Lower leg skin (tissue), 4 donors: ENCODE results near the gene LOXHD1. TPM values are rescaled to one million over a fixed set of nuclear protein-coding genes. Genes with fewer than 3 reads are reported as not detected.

Experiments used
- DNase-seq, 2 donors: peaks; one replicate each; pipeline ENCODE4 v3.0.0-alpha.2; 2019; ENCODE audit warnings: low spot score in 2 of 2
- H3K4me3 ChIP-seq: fragments of 200-600 bp; sonication (generic); 2 replicates; pipeline ENCODE4 v1.5.1; 2017; ENCODE audit warnings: mild to moderate bottlenecking, low read depth; ENCODE audit not compliant: poor library complexity, severe bottlenecking
- POLR2A ChIP-seq, 2 donors: fragments of 450-650 bp; IDR thresholded peaks; one replicate each; pipeline ENCODE4 v1.6.1; 2016 to 2017; ENCODE audit warnings: antibody characterized with exemption in 2 of 2, mild to moderate bottlenecking in 1 of 2, moderate library complexity in 1 of 2
- WGBS, 2 donors: methylation state at CpG; one replicate each; pipeline ENCODE4 v1.1.5; 2018; 5-methylcytosine and 5-hydroxymethylcytosine counted together
- intact Hi-C: fragments of 100-400 bp; cut with DNase I; formaldehyde crosslinking; loops from one replicate; pipeline ENCODE4 v1.15.0; 2023; ENCODE audit warnings: low total_unique reads
- total RNA-seq, 4 donors: library from RNA; depleted of rRNA; stranded (reverse); fragments of >200 nt; gene quantifications; one replicate each; pipeline ENCODE4 v1.1.0, GENCODE V29; 2016
- TF ChIP-seq, protein P1 (sequence below), 3 donors: fragments of 450-650 bp; IDR thresholded peaks; one replicate each; pipeline ENCODE4 v1.5.1; 2016; ENCODE audit warnings: antibody characterized with exemption in 3 of 3, mild to moderate bottlenecking in 3 of 3, moderate library complexity in 2 of 3

The LOXHD1 gene
- total RNA-seq, 4 donors from 2014 or later, result 0.02 to 0.97 (median 0.32) TPM; not detected in 1

DNA sequence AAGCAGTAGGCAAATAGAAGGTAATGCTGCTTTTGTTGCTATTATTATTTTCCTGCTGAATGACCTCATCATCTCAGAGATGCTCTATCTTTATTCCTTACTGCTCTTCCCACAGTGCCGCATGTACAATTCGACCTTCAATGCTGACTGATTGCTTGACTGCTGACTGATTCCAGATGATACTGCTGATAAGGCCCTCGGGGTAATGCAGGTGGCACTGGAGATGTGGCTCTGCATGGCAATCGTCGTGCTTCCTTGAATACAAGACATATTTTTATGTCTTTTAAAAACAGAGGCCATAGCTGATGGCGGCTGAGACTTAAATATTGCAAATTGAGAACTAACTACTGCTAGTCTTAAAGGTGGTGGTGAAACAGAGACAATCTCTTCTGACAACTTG, 146.6 kb downstream of the LOXHD1 start:
- WGBS, 2 donors, result 59 to 64% methylated on average over 6 of the region's 6 CpGs
- TF ChIP-seq, protein P1, sequence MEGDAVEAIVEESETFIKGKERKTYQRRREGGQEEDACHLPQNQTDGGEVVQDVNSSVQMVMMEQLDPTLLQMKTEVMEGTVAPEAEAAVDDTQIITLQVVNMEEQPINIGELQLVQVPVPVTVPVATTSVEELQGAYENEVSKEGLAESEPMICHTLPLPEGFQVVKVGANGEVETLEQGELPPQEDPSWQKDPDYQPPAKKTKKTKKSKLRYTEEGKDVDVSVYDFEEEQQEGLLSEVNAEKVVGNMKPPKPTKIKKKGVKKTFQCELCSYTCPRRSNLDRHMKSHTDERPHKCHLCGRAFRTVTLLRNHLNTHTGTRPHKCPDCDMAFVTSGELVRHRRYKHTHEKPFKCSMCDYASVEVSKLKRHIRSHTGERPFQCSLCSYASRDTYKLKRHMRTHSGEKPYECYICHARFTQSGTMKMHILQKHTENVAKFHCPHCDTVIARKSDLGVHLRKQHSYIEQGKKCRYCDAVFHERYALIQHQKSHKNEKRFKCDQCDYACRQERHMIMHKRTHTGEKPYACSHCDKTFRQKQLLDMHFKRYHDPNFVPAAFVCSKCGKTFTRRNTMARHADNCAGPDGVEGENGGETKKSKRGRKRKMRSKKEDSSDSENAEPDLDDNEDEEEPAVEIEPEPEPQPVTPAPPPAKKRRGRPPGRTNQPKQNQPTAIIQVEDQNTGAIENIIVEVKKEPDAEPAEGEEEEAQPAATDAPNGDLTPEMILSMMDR (IDR thresholded peaks at IDR 0.05), result no peak
- TF ChIP-seq POLR2A (IDR thresholded peaks at IDR 0.05), result no peak
- intact Hi-C loops, result no loop called here
- DNase-seq, result no peak
- no peak overlapping the region for H3K4me3 ChIP-seq

DNA sequence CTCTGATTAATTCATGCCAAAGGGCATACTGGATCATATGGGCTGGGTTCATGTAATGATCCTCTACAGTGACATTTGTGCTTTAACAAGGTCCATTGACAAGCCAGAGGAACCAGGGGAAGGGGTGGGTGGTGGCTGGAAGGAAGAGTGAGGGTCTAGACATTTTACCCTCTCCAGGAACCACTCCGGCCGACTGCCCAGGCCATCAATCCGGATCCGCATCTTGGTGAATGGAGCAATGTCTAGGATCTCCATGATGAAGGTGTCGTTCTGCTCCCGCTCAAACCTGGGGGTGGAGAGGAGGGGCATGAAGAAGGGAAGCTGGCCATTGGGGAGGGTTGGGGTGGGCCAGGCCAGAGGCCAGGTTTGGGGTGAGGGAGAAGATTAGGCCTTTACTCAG, 147.5 kb downstream of the LOXHD1 start:
- no peak overlapping the region for H3K4me3 ChIP-seq

DNA sequence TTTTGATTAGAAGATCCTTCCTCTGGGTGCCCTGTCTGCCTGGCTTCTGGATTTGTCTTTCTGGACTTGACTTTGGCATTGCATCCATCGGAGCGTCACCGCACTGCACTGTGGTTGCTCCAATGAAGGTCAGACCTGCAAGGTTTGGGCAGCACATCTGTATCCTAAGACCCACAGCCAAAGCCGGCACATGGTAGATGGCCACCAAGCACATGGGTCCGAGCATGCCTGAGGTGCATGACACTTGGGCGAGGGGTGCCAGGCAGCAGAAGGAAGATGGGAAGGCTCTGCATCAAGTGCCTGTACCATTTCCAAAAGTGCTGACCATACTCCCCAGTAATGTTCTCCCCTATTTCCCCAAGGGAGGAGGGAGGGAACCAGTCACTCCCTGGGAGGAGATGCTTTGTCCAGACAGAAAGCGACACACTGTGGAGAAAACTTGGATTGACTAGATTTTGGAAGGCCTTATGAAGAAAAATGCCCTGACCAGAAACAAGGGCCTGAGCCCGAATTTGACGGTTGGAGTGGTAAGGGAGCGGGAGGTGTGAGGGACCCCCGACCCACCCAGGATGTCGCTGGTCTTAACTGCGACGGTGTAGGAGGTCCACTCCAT, 149.9 kb downstream of the LOXHD1 start:
- no peak for DNase-seq
- TF ChIP-seq, protein P1 (IDR thresholded peaks at IDR 0.05), result no peak
- no peak for TF ChIP-seq POLR2A (IDR thresholded peaks at IDR 0.05)
- WGBS, 2 donors, result 93 to 94% methylated on average over 14 of the region's 14 CpGs

More for the DNA sequence above, 147.5 kb downstream of the LOXHD1 start:
- WGBS, 2 donors, result 81 to 87% methylated on average over 3 to 6 of the region's 6 CpGs
- intact Hi-C loops, result no loop called here
- TF ChIP-seq, protein P1 (IDR thresholded peaks at IDR 0.05), result no peak
- no peak for TF ChIP-seq POLR2A (IDR thresholded peaks at IDR 0.05)
- DNase-seq, result no peak

DNA sequence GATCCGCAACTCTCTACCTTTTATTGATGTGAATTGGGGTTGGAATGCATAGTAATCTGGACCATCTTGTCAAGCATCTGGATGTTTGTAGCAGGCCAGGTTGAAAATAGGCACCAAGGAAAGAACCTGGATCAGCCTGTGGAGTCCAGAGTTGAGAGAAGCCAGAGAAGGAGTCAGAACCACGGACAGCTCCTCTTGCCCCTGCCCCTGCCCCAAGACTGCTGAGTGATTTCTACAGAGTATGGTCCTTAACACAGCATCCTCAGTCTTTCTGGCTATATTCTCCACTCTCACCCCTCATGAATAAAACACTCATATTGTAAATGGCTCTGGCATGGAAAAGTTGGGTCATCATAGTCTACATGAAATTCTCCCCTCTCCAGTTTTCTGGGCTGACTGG, 154.6 kb downstream of the LOXHD1 start:
- DNase-seq, result no peak
- WGBS, 2 donors, result 17 to 23% methylated on average over 2 of the region's 2 CpGs
- intact Hi-C loops, result no loop called here
- TF ChIP-seq, protein P1 (IDR thresholded peaks at IDR 0.05), result no peak
- H3K4me3 ChIP-seq, result no peak overlapping the region

More for the DNA sequence above, 149.9 kb downstream of the LOXHD1 start:
- intact Hi-C loops, result no loop called here
- no peak overlapping the region for H3K4me3 ChIP-seq

DNA sequence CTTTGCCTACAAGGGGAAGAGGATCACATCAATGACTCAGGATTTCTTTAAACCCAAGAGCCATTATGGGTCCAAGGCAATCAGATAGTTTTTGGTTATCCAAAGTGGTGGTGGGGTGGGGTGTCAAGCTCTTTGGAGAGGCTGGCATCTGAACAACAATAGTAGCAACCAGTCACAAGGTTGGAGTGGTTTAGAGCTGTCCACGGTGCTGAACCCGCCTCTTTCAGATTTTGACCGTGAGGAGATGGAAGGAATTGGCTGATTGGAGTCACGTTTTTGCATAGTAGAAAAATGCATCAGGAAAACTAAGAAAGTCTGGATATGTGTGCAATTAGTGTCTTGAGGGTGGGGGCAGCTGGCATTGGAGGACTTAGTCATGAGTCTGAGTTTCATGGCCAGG, 159.9 kb downstream of the LOXHD1 start:
- TF ChIP-seq POLR2A (IDR thresholded peaks at IDR 0.05), result no peak
- TF ChIP-seq, protein P1 (IDR thresholded peaks at IDR 0.05), result no peak
- DNase-seq, result no peak
- WGBS, 2 donors, result 2 to 4% methylated on average over 4 of the region's 4 CpGs
- no peak overlapping the region for H3K4me3 ChIP-seq
- intact Hi-C loops, result no loop called here
